ENCODE data around the gene IER3. TPM values are rescaled to one million over a fixed set of nuclear protein-coding genes. Genes with fewer than 3 reads are reported as not detected.

IER3 gene
- total and polyA plus RNA-seq, 9 of the 15 experiments (the other 6 are each of a cell fraction or from before 2014, with no cell fraction given): 1.5 to 30.0 (median 11.5) TPM

DNA sequence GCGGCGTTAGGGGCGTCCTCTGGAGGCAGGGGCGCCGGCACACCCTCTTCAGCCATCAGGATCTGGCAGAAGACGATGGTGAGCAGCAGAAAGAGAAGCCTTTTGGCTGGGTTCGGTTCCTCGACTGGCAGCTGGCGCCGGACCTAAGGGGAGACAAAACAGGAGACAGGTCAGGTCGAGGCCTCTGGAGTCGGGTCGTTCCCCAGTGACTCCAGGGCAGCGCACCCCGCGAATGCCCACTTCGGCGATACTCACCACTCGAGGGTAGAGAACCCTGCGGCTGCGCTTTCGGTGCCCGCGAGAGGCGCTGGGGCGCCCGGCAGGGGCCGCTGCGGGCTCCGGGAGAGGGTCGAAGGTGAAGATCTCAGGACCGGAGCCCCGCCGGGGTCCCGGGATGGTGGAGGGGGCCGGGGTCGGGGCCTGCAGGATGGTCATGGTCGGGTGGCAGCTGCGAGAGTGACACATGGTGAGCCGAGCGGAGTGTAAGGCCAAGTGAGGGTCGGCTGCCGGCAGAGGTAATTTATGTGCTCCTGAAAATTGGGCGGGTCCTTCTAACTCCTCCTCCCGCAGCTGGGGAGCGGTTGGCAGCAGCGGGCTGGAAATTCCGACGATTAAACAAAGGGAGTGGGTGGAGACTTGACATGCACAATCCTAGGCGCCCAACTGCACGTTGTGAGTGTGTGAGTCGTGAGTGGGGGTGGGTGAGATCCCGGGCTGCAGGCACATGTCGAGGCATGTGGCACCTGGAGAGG lies at the start of gene IER3 (continued):
- TF ChIP-seq, protein P1, sequence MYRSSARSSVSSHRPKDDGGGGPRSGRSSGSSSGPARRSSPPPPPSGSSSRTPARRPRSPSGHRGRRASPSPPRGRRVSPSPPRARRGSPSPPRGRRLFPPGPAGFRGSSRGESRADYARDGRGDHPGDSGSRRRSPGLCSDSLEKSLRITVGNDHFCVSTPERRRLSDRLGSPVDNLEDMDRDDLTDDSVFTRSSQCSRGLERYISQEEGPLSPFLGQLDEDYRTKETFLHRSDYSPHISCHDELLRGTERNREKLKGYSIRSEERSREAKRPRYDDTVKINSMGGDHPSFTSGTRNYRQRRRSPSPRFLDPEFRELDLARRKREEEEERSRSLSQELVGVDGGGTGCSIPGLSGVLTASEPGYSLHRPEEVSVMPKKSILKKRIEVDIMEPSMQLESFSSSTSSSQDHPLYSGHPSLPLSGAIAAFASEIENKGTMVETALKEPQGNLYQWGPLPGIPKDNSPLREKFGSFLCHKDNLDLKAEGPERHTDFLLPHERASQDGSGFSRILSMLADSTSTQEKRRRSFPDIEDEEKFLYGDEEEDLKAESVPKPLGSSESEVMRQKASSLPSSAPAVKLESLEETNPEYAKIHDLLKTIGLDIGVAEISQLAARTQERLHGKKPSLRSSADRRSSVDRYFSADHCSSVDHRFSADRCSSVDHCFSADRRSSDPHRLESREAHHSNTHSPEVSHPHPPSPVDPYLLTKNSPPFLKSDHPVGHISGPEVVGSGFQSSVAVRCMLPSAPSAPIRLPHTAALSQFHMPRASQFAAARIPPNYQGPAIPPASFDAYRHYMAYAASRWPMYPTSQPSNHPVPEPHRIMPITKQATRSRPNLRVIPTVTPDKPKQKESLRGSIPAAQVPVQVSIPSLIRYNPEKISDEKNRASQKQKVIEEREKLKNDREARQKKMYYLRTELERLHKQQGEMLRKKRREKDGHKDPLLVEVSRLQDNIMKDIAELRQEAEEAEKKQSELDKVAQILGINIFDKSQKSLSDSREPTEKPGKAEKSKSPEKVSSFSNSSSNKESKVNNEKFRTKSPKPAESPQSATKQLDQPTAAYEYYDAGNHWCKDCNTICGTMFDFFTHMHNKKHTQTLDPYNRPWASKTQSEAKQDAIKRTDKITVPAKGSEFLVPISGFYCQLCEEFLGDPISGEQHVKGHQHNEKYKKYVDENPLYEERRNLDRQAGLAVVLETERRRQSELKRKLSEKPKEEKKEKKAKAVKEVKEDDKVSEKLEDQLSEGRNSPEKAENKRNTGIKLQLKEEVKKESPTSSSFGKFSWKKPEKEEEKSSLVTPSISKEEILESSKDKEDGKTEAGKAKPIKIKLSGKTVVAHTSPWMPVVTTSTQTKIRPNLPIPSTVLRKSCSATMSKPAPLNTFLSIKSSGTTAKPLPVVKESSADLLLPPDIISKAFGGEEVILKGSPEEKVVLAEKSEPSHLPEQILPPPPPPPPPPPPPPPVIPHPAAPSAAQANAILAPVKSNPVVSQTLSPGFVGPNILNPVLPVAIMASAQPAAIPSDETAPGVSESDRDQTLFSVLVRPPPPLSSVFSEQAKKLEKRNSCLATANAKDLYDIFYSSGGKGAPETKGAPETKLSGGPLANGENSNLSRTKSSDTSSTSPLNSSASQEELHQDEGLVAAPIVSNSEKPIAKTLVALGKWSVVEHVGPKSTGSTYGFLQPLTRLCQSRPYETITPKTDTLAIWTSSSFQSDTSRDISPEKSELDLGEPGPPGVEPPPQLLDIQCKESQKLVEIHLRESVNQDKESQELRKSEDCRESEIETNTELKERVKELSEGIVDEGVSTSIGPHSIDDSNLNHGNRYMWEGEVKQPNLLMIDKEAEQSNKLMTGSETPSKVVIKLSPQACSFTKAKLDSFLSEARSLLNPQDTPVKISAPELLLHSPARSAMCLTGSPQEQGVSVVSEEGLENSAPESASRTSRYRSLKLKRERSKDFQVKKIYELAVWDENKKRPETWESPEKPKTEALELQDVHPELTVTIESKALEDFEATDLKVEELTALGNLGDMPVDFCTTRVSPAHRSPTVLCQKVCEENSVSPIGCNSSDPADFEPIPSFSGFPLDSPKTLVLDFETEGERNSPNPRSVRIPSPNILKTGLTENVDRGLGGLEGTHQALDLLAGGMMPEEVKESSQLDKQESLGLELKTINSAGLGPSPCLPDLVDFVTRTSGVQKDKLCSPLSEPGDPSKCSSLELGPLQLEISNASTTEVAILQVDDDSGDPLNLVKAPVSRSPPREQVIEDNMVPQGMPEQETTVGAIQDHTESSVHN (IDR thresholded peaks at IDR 0.05; ENCODE audit: borderline replicate concordance in 1 of 2, low read depth in 1 of 2): 0 out of 4 replicates have a peak, but pooled peaks of 1 of the 2 experiments have one; percentile 23
- TF ChIP-seq SMARCE1 (IDR thresholded peaks at IDR 0.05) (0 out of 2 replicates have a peak, but pooled peaks have one; percentile 48), DPF2 (IDR thresholded peaks at IDR 0.05) (peak; percentile 62), NR1H2 (CRISPR knock-in tag; IDR thresholded peaks at IDR 0.05) (0 out of 2 replicates have a peak, but pooled peaks have one; percentile 61), IRF2 (CRISPR knock-in tag; IDR thresholded peaks at IDR 0.05) (no peak), L3MBTL2 (IDR thresholded peaks at IDR 0.05) (peak; percentile 67; the same call in 1 of the 2 replicates), MECOM (CRISPR knock-in tag; IDR thresholded peaks at IDR 0.05) (no peak), RBBP5 (IDR thresholded peaks at IDR 0.05; ENCODE audit: borderline replicate concordance, insufficient read depth, low read length, poor library complexity, severe bottlenecking) (peak; percentile 59), ZNF699 (CRISPR knock-in tag; IDR thresholded peaks at IDR 0.05; ENCODE audit: insufficient replicate concordance) (no peak), ZFP36 (IDR thresholded peaks at IDR 0.05; ENCODE audit: low read depth, low read length, partially characterized antibody) (peak; percentile 6), ZNF644 (tag; IDR thresholded peaks at IDR 0.05; ENCODE audit: low read depth) (no peak), KLF6 (CRISPR knock-in tag; IDR thresholded peaks at IDR 0.05; ENCODE audit: borderline replicate concordance) (peak; percentile 69)
- TF ChIP-seq, protein P2, sequence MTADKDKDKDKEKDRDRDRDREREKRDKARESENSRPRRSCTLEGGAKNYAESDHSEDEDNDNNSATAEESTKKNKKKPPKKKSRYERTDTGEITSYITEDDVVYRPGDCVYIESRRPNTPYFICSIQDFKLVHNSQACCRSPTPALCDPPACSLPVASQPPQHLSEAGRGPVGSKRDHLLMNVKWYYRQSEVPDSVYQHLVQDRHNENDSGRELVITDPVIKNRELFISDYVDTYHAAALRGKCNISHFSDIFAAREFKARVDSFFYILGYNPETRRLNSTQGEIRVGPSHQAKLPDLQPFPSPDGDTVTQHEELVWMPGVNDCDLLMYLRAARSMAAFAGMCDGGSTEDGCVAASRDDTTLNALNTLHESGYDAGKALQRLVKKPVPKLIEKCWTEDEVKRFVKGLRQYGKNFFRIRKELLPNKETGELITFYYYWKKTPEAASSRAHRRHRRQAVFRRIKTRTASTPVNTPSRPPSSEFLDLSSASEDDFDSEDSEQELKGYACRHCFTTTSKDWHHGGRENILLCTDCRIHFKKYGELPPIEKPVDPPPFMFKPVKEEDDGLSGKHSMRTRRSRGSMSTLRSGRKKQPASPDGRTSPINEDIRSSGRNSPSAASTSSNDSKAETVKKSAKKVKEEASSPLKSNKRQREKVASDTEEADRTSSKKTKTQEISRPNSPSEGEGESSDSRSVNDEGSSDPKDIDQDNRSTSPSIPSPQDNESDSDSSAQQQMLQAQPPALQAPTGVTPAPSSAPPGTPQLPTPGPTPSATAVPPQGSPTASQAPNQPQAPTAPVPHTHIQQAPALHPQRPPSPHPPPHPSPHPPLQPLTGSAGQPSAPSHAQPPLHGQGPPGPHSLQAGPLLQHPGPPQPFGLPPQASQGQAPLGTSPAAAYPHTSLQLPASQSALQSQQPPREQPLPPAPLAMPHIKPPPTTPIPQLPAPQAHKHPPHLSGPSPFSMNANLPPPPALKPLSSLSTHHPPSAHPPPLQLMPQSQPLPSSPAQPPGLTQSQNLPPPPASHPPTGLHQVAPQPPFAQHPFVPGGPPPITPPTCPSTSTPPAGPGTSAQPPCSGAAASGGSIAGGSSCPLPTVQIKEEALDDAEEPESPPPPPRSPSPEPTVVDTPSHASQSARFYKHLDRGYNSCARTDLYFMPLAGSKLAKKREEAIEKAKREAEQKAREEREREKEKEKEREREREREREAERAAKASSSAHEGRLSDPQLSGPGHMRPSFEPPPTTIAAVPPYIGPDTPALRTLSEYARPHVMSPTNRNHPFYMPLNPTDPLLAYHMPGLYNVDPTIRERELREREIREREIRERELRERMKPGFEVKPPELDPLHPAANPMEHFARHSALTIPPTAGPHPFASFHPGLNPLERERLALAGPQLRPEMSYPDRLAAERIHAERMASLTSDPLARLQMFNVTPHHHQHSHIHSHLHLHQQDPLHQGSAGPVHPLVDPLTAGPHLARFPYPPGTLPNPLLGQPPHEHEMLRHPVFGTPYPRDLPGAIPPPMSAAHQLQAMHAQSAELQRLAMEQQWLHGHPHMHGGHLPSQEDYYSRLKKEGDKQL (CRISPR knock-in tag; IDR thresholded peaks at IDR 0.05; ENCODE audit: borderline replicate concordance): no peak
